Neural progenitor cell (in vitro differentiated cells): Measurements from ENCODE around the gene TRPM3. TPM values are rescaled to one million over a fixed set of nuclear protein-coding genes. Genes with fewer than 3 reads are reported as not detected.

Experiments used
- DNase-seq: peaks from one replicate; pipeline ENCODE4 v3.0.0-alpha.2; 2016; ENCODE audit warnings: low spot score
- H2AFZ ChIP-seq: fragments of 200-600 bp; sonication (generic); replicated peaks from 2 replicates; pipeline ENCODE4 v1.6.1; 2016; ENCODE audit warnings: antibody characterized with exemption
- H3F3A ChIP-seq: fragments of 200-600 bp; sonication (generic); 2 replicates; pipeline ENCODE4 v1.6.1; 2016; ENCODE audit warnings: antibody characterized with exemption, low read depth
- H3K27ac ChIP-seq: fragments of 200-600 bp; sonication (generic); 2 replicates; pipeline ENCODE4 v1.5.1; 2016; ENCODE audit warnings: mild to moderate bottlenecking
- H3K27me3 ChIP-seq: fragments of 200-600 bp; sonication (generic); 2 replicates; pipeline ENCODE4 v1.6.1; 2016; ENCODE audit warnings: mild to moderate bottlenecking, moderate library complexity
- H3K36me3 ChIP-seq: fragments of 200-600 bp; sonication (generic); 2 replicates; pipeline ENCODE4 v1.5.1; 2016
- H3K4me1 ChIP-seq: fragments of 200-600 bp; sonication (generic); 2 replicates; pipeline ENCODE4 v1.6.1; 2016; ENCODE audit warnings: mixed run types
- H3K4me2 ChIP-seq: fragments of 200-600 bp; sonication (generic); 2 replicates; pipeline ENCODE4 v1.6.1; 2016
- H3K4me3 ChIP-seq: fragments of 200-600 bp; sonication (generic); 2 replicates; pipeline ENCODE4 v1.5.1; 2016
- H3K79me2 ChIP-seq: fragments of 200-600 bp; sonication (generic); 2 replicates; pipeline ENCODE4 v1.6.1; 2016; ENCODE audit warnings: low read depth
- H3K9ac ChIP-seq: fragments of 200-600 bp; sonication (generic); 2 replicates; pipeline ENCODE4 v1.6.1; 2016
- H3K9me3 ChIP-seq: fragments of 200-600 bp; sonication (generic); 2 replicates; pipeline ENCODE4 v1.5.1; 2016; ENCODE audit warnings: low read depth
- H4K20me1 ChIP-seq: fragments of 200-600 bp; sonication (generic); 2 replicates; pipeline ENCODE4 v1.6.1; 2016; ENCODE audit warnings: low read depth
- H3K27ac Mint-ChIP-seq: 3 replicates; pipeline ENCODE4 v1.8.0; 2021; ENCODE audit warnings: mixed read lengths
- H3K27me3 Mint-ChIP-seq: 2 replicates; pipeline ENCODE4 v1.8.0; 2022; ENCODE audit warnings: low read depth, mild to moderate bottlenecking, inconsistent platforms, moderate library complexity, mixed read lengths; ENCODE audit not compliant: insufficient read depth
- H3K36me3 Mint-ChIP-seq: 3 replicates; pipeline ENCODE4 v1.8.0; 2021; ENCODE audit warnings: mixed read lengths
- H3K4me1 Mint-ChIP-seq: 3 replicates; pipeline ENCODE4 v1.8.0; 2021; ENCODE audit warnings: mixed read lengths
- H3K4me3 Mint-ChIP-seq: 3 replicates; pipeline ENCODE4 v1.8.0; 2021; ENCODE audit warnings: mild to moderate bottlenecking, moderate library complexity, mixed read lengths
- H3K9me3 Mint-ChIP-seq: 3 replicates; pipeline ENCODE4 v1.8.0; 2020; ENCODE audit warnings: mixed read lengths
- EZH2 ChIP-seq: fragments of 200-600 bp; sonication (generic); IDR thresholded peaks from 2 replicates; pipeline ENCODE4 v1.6.1; 2017; ENCODE audit warnings: antibody characterized with exemption, mild to moderate bottlenecking, moderate library complexity
- EZH2phosphoT487 ChIP-seq: fragments of 200-600 bp; sonication (generic); IDR thresholded peaks from 2 replicates; pipeline ENCODE4 v1.6.1; 2017; ENCODE audit warnings: antibody characterized with exemption
- total RNA-seq: library from RNA; depleted of rRNA; stranded (reverse); fragments of >200 nt; gene quantifications from 2 replicates; pipeline ENCODE4 v1.2.3, GENCODE V29; 2015; ENCODE audit warnings: low replicate concordance
- TF ChIP-seq, protein P1 (sequence below): fragments of 200-600 bp; sonication (generic); IDR thresholded peaks from 2 replicates; pipeline ENCODE4 v1.5.1; 2017; ENCODE audit warnings: antibody characterized with exemption, mild to moderate bottlenecking

TRPM3 gene
- total RNA-seq, 1 donor from 2014 or later: 37.2 TPM

DNA sequence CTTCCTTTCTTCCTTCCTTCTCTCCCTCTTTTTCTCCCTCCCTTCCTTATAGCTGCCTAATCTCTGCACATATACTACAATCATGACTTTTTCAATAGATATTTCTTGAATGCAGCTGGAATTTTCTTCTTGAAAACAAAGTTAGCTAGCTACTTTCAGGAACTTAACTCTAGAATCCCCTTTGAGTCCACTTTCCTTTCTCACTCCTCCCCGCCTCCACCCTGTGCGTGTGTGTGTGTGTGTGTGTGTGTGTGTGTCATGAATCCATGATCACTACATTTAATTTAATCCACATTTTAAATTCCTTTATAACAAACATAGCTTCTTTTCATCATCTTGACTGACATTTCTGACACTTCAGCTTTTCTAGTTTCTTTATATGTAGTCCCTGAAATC lies 539.5 kb downstream of the TRPM3 start:
- H3K9me3 Mint-ChIP-seq: no peaks in the 10 kb centered on the region
- H3K27me3 Mint-ChIP-seq: no peaks in the 10 kb centered on the region
- no peak overlapping the region for H3K4me2 ChIP-seq
- peaks cover 10% of the 10 kb centered on the region for H3K4me1 Mint-ChIP-seq
- H3K9ac ChIP-seq: no peak overlapping the region
- H3K27me3 ChIP-seq: no peaks in the 10 kb centered on the region
- H3F3A ChIP-seq: no peaks in the 10 kb centered on the region
- H3K9me3 ChIP-seq: no peaks in the 10 kb centered on the region
- H4K20me1 ChIP-seq: no peaks in the 10 kb centered on the region
- peaks cover 2% of the 10 kb centered on the region for H3K36me3 Mint-ChIP-seq
- H3K27ac Mint-ChIP-seq: no peak overlapping the region
- H2AFZ ChIP-seq: no peak overlapping the region
- H3K27ac ChIP-seq: no peak overlapping the region
- no peaks in the 10 kb centered on the region for H3K79me2 ChIP-seq
- no peak overlapping the region for H3K4me3 ChIP-seq
- TF ChIP-seq EZH2: no peak
- no peak for TF ChIP-seq EZH2phosphoT487
- no peak for DNase-seq
- no peaks in the 10 kb centered on the region for H3K36me3 ChIP-seq
- H3K4me3 Mint-ChIP-seq: no peak overlapping the region
- H3K4me1 ChIP-seq: peaks cover 4% of the 10 kb centered on the region

DNA sequence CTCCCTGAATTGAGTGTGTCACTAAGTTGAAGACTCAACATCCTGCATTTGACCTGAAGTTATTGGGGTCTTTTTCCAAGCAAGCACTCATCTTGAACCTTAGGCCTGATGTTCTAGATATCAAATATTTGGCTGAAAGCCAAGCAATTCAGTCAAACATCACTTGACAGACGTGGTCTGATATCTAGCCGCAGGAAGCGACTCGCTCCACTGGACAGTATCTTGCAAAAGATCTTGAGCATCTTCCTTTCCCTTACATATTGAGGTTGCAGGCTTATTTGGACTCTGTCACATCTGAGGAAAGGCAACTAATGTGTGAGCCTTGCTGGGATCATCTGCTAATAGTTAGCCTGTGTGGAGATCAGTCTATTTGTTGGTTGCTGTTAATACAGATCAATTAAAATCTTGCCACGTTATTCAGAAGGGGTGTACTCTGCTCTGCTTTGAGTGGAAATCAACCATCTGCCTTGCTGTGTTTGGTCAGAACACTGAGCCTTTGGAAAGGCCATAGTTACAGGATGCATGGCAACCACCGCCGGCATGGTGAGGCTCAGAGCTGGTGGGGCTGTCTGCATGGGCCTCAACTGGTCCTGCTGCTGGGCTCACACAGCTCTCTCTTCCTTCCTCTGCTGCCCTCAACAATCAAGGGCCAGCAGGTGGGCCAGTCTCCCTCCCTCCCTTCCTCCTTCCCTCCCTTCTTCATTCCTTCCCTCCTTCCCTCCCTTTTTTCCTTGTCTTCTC lies 540.0 kb downstream of the TRPM3 start:
- no peaks in the 10 kb centered on the region for H3K27me3 Mint-ChIP-seq
- Histone ChIP-seq H3K4me3 (no peak overlapping the region), H3K36me3 (no peaks in the 10 kb centered on the region), H3F3A (no peaks in the 10 kb centered on the region), H3K4me2 (no peak overlapping the region), H3K79me2 (no peaks in the 10 kb centered on the region), H3K27me3 (no peaks in the 10 kb centered on the region), H2AFZ (no peak overlapping the region), H3K9me3 (no peaks in the 10 kb centered on the region), H3K4me1 (peaks cover 4% of the 10 kb centered on the region), H4K20me1 (no peaks in the 10 kb centered on the region), H3K27ac (no peak overlapping the region), H3K9ac (no peak overlapping the region)
- H3K27ac Mint-ChIP-seq: no peak overlapping the region
- peaks cover 10% of the 10 kb centered on the region for H3K4me1 Mint-ChIP-seq
- no peak for DNase-seq
- H3K4me3 Mint-ChIP-seq: no peak overlapping the region
- H3K36me3 Mint-ChIP-seq: peaks cover 2% of the 10 kb centered on the region
- no peak for TF ChIP-seq EZH2
- TF ChIP-seq, protein P1, sequence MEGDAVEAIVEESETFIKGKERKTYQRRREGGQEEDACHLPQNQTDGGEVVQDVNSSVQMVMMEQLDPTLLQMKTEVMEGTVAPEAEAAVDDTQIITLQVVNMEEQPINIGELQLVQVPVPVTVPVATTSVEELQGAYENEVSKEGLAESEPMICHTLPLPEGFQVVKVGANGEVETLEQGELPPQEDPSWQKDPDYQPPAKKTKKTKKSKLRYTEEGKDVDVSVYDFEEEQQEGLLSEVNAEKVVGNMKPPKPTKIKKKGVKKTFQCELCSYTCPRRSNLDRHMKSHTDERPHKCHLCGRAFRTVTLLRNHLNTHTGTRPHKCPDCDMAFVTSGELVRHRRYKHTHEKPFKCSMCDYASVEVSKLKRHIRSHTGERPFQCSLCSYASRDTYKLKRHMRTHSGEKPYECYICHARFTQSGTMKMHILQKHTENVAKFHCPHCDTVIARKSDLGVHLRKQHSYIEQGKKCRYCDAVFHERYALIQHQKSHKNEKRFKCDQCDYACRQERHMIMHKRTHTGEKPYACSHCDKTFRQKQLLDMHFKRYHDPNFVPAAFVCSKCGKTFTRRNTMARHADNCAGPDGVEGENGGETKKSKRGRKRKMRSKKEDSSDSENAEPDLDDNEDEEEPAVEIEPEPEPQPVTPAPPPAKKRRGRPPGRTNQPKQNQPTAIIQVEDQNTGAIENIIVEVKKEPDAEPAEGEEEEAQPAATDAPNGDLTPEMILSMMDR: no peak
- TF ChIP-seq EZH2phosphoT487: no peak
- no peaks in the 10 kb centered on the region for H3K9me3 Mint-ChIP-seq

DNA sequence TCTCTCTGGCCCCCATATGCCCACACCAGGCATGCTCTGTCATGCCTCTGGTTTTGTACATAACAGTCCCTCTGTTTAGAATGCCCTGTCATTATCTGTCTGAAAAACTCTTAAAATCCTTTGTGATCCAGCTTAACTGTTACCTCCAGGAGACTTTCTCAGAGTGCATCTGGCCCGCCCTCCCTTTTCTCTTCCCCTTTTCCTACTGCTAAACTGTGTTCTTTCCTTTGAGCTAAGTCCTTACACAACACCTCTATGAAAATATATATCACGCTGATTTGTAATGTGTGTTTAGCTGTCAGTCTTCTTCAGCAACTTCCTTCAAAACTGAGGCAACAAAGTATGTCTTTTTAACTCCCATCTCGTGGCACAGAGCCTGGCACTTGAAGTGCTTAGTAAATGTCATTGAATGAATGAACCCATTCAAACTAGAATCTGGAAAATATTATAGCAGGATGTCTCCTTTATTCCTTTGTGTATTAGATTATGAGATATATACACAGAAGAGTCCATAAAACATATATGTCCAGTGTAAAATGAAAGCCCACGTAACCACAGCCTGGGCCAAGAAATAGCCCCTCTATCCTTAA lies 540.7 kb downstream of the TRPM3 start:
- H3K4me2 ChIP-seq: no peak overlapping the region
- no peaks in the 10 kb centered on the region for H3K27me3 ChIP-seq
- DNase-seq: no peak
- peaks cover 10% of the 10 kb centered on the region for H3K4me1 Mint-ChIP-seq
- no peaks in the 10 kb centered on the region for H3K27me3 Mint-ChIP-seq
- H3K9me3 ChIP-seq: no peaks in the 10 kb centered on the region
- TF ChIP-seq EZH2 (no peak), EZH2phosphoT487 (no peak)
- TF ChIP-seq, protein P1: no peak
- H4K20me1 ChIP-seq: no peaks in the 10 kb centered on the region
- no peak overlapping the region for H3K27ac ChIP-seq
- H3K4me3 Mint-ChIP-seq: no peak overlapping the region
- H3K79me2 ChIP-seq: no peaks in the 10 kb centered on the region
- no peak overlapping the region for H2AFZ ChIP-seq
- no peak overlapping the region for H3K9ac ChIP-seq
- peaks cover 2% of the 10 kb centered on the region for H3K36me3 Mint-ChIP-seq
- no peaks in the 10 kb centered on the region for H3F3A ChIP-seq
- H3K27ac Mint-ChIP-seq: no peak overlapping the region
- no peak overlapping the region for H3K4me3 ChIP-seq
- H3K36me3 ChIP-seq: no peaks in the 10 kb centered on the region
- peaks cover 4% of the 10 kb centered on the region for H3K4me1 ChIP-seq
- H3K9me3 Mint-ChIP-seq: no peaks in the 10 kb centered on the region

DNA sequence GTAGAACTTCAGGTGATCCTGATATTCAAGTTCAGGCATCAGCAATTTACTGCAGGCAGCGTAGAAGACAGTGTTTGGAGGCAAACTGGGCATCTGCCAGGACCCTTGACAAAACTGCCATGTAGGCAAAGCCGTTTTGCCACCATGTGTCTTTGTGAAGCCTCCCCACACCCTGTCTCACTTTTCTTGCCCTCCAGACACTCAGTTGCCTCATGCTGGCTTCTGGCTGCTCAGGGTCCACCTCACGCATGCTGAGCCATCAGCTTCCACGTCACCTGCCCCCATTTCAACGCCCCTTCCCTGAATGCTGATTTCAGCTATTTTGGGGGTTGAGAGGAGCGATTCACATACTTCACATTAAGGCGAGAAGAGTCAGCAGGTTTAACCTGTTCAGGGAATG lies 541.7 kb downstream of the TRPM3 start:
- H3K4me3 ChIP-seq: no peak overlapping the region
- H4K20me1 ChIP-seq: no peaks in the 10 kb centered on the region
- TF ChIP-seq, protein P1: no peak
- TF ChIP-seq EZH2phosphoT487 (no peak), EZH2 (no peak)
- Mint-ChIP-seq H3K9me3 (no peaks in the 10 kb centered on the region), H3K4me3 (no peak overlapping the region), H3K4me1 (peaks cover 10% of the 10 kb centered on the region), H3K27me3 (no peaks in the 10 kb centered on the region), H3K27ac (no peak overlapping the region), H3K36me3 (peaks cover 2% of the 10 kb centered on the region)
- peaks cover 6% of the 10 kb centered on the region for H3K4me1 ChIP-seq
- H3K79me2 ChIP-seq: no peaks in the 10 kb centered on the region
- H3K27me3 ChIP-seq: no peaks in the 10 kb centered on the region
- H3K9ac ChIP-seq: no peak overlapping the region
- peaks cover 8% of the 10 kb centered on the region for H3F3A ChIP-seq
- no peak overlapping the region for H3K27ac ChIP-seq
- H3K4me2 ChIP-seq: no peak overlapping the region
- H3K9me3 ChIP-seq: no peaks in the 10 kb centered on the region
- H2AFZ ChIP-seq: no peak overlapping the region
- DNase-seq: no peak
- H3K36me3 ChIP-seq: no peaks in the 10 kb centered on the region
